HepG2 (cell line): ENCODE data around the gene FAM174C. TPM values are rescaled to one million over a fixed set of nuclear protein-coding genes. Genes with fewer than 3 reads are reported as not detected.

ENCODE experiments used
- CAMTA2 ChIP-seq: sonication (generic); formaldehyde crosslinking; IDR thresholded peaks from 2 replicates; pipeline ENCODE4 v1.4.0; 2020; ENCODE audit warnings: mild to moderate bottlenecking, missing genetic modification reagents, borderline replicate concordance
- CBX5 ChIP-seq: sonication (generic); formaldehyde crosslinking; IDR thresholded peaks from 2 replicates; pipeline ENCODE4 v1.4.0; 2020; ENCODE audit warnings: missing genetic modification reagents, borderline replicate concordance
- FOXO1 ChIP-seq: sonication (generic); formaldehyde crosslinking; IDR thresholded peaks from 2 replicates; pipeline ENCODE4 v1.4.0; 2020; ENCODE audit warnings: missing genetic modification reagents
- GABPB1 ChIP-seq: IDR thresholded peaks from 2 replicates; pipeline ENCODE4 v1.6.1; 2016; ENCODE audit warnings: mild to moderate bottlenecking, missing genetic modification reagents, moderate library complexity, missing compliant biosample characterization
- NFKB2 ChIP-seq: sonication (generic); formaldehyde crosslinking; IDR thresholded peaks from 2 replicates; pipeline ENCODE4 v1.4.0; 2020; ENCODE audit warnings: missing genetic modification reagents, borderline replicate concordance
- NFRKB ChIP-seq: fragments of 450-650 bp; IDR thresholded peaks from 2 replicates; pipeline ENCODE4 v1.6.1; 2017
- POLR2AphosphoS5 ChIP-seq: IDR thresholded peaks from 2 replicates; pipeline ENCODE4 v1.6.1; 2012; ENCODE audit warnings: low read depth, low read length
- REL ChIP-seq: sonication (generic); formaldehyde crosslinking; conservative IDR thresholded peaks from 2 replicates; pipeline ENCODE4 v1.8.0; 2022; ENCODE audit warnings: mild to moderate bottlenecking, missing genetic modification reagents, moderate library complexity
- RXRB ChIP-seq: IDR thresholded peaks from 2 replicates; pipeline ENCODE4 v1.6.1; 2016; ENCODE audit warnings: borderline replicate concordance, missing genetic modification reagents, missing compliant biosample characterization
- ZNF142 ChIP-seq: sonication (generic); formaldehyde crosslinking; IDR thresholded peaks from 2 replicates; pipeline ENCODE4 v1.4.0; 2020; ENCODE audit warnings: missing genetic modification reagents
- ZNF205 ChIP-seq: IDR thresholded peaks from 2 replicates; pipeline ENCODE4 v1.6.1; 2018; ENCODE audit warnings: missing biosample characterization, missing genetic modification reagents
- ZNF577 ChIP-seq: sonication (generic); formaldehyde crosslinking; IDR thresholded peaks from 2 replicates; pipeline ENCODE4 v1.4.0; 2020; ENCODE audit warnings: mild to moderate bottlenecking, low read depth, missing genetic modification reagents, borderline replicate concordance
- ZNF83 ChIP-seq: sonication (generic); formaldehyde crosslinking; IDR thresholded peaks from 2 replicates; pipeline ENCODE4 v1.4.0; 2020; ENCODE audit warnings: missing genetic modification reagents, mild to moderate bottlenecking, borderline replicate concordance
- polyA plus RNA-seq, 8 experiments: library from polyadenylated mRNA; depleted of rRNA in 3 of 8; stranded (reverse) in 7 of 8; unstranded in 1 of 8; fragments of >200 nt; fragmentation: Illumina TruSeq in 4 of 8; extraction: Trizol in 4 of 8; gene quantifications; 2 replicates each; pipeline versions ENCODE4 v1.2.1 to v1.2.3, GENCODE V29; 2011 to 2016; ENCODE audit warnings: low read depth in 4 of 8, missing spikeins in 1 of 8, mixed read lengths in 1 of 8; ENCODE audit not compliant: insufficient read depth in 1 of 8
- total RNA-seq, 5 experiments: library from RNA; depleted of rRNA; stranded (reverse); fragments of >200 nt; fragmentation: Illumina TruSeq; extraction: Trizol; gene quantifications; 2 replicates each; pipeline ENCODE4 v1.2.3, GENCODE V29; 2016; ENCODE audit warnings: low read depth in 1 of 5
- TF ChIP-seq, protein P1 (sequence below): IDR thresholded peaks from 2 replicates; pipeline ENCODE4 v1.6.1; 2016; ENCODE audit warnings: low read depth, borderline replicate concordance
- TF ChIP-seq, protein P2 (sequence below): sonication (generic); formaldehyde crosslinking; IDR thresholded peaks from 2 replicates; pipeline ENCODE4 v1.9.0; 2022; ENCODE audit warnings: low read depth, missing genetic modification reagents
- TF ChIP-seq, protein P3 (sequence below): sonication (generic); formaldehyde crosslinking; IDR thresholded peaks from 2 replicates; pipeline ENCODE4 v1.8.0; 2022; ENCODE audit warnings: mild to moderate bottlenecking, missing genetic modification reagents

Gene FAM174C
- total and polyA plus RNA-seq, 2 of the 13 experiments (the other 11 are each of a cell fraction or from before 2014, with no cell fraction given) = 19.5 to 31.3 TPM

DNA sequence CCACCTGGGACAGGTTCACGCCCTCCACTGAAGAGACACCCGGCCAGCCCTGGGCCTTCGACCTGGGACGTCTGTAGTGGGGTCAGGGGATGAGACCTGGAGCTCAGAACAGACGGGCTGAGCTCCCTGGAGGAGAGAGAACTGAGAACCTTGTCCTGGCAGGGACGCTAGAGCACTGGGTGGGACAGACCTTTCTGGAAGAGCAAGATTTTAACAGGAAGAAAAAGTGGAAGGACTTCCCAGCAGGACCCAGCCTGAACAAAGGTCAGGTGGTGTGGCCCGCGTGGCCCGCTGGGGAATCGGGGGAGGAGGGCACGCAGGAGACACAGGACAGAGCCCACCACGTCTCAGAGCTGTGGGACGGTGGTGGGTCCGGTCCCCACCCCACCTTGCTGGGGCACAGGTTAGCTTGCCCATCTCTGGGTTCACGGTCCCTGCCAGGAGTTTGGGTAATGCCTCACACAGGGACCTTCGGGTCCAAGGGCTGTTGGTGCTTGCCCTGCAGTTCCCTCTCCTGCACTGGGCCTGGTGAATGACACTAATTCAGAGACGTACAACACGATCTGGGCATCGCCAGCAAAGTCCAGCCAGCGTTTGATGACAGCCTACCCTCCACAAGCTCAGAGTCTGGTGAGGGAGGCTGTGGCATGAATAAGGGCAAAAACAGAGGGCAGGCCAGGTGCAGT lies 9.1 kb downstream of the FAM174C start (continued):
- peak; percentile 61 for TF ChIP-seq NFKB2 (CRISPR knock-in tag)
- TF ChIP-seq, protein P1, sequence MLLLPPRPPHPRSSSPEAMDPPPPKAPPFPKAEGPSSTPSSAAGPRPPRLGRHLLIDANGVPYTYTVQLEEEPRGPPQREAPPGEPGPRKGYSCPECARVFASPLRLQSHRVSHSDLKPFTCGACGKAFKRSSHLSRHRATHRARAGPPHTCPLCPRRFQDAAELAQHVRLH (CRISPR knock-in tag) = 0 out of 2 replicates have a peak, but pooled peaks have one; percentile 50
- 0 out of 2 replicates have a peak, but pooled peaks have one; percentile 5 for TF ChIP-seq FOXO1 (CRISPR knock-in tag)
- TF ChIP-seq, protein P2, sequence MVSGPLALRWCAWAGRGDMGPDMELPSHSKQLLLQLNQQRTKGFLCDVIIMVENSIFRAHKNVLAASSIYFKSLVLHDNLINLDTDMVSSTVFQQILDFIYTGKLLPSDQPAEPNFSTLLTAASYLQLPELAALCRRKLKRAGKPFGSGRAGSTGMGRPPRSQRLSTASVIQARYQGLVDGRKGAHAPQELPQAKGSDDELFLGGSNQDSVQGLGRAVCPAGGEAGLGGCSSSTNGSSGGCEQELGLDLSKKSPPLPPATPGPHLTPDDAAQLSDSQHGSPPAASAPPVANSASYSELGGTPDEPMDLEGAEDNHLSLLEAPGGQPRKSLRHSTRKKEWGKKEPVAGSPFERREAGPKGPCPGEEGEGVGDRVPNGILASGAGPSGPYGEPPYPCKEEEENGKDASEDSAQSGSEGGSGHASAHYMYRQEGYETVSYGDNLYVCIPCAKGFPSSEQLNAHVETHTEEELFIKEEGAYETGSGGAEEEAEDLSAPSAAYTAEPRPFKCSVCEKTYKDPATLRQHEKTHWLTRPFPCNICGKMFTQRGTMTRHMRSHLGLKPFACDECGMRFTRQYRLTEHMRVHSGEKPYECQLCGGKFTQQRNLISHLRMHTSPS (CRISPR knock-in tag) = peak; percentile 82
- no peak for TF ChIP-seq ZNF142 (CRISPR knock-in tag)
- no peak for TF ChIP-seq NFRKB
- TF ChIP-seq ZNF205 = no peak
- TF ChIP-seq GABPB1 (CRISPR knock-in tag) = peak; percentile 41; the same call in 1 of the 2 replicates
- TF ChIP-seq CAMTA2 (CRISPR knock-in tag) = no peak
- 0 out of 2 replicates have a peak, but pooled peaks have one; percentile 33 for TF ChIP-seq POLR2AphosphoS5
- TF ChIP-seq CBX5 (CRISPR knock-in tag) = 0 out of 2 replicates have a peak, but pooled peaks have one; percentile 2
- TF ChIP-seq ZNF83 (CRISPR knock-in tag) = no peak
- TF ChIP-seq ZNF577 (CRISPR knock-in tag) = no peak
- TF ChIP-seq RXRB (CRISPR knock-in tag) = peak; percentile 55
- TF ChIP-seq, protein P3, sequence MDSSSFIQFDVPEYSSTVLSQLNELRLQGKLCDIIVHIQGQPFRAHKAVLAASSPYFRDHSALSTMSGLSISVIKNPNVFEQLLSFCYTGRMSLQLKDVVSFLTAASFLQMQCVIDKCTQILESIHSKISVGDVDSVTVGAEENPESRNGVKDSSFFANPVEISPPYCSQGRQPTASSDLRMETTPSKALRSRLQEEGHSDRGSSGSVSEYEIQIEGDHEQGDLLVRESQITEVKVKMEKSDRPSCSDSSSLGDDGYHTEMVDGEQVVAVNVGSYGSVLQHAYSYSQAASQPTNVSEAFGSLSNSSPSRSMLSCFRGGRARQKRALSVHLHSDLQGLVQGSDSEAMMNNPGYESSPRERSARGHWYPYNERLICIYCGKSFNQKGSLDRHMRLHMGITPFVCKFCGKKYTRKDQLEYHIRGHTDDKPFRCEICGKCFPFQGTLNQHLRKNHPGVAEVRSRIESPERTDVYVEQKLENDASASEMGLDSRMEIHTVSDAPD (CRISPR knock-in tag) = 0 out of 2 replicates have a peak, but pooled peaks have one; percentile 37
- TF ChIP-seq REL (CRISPR knock-in tag) = 0 out of 2 replicates have a peak, but pooled peaks have one; percentile 27
